ENCODE measurements around the gene IKBKE.

DNA sequence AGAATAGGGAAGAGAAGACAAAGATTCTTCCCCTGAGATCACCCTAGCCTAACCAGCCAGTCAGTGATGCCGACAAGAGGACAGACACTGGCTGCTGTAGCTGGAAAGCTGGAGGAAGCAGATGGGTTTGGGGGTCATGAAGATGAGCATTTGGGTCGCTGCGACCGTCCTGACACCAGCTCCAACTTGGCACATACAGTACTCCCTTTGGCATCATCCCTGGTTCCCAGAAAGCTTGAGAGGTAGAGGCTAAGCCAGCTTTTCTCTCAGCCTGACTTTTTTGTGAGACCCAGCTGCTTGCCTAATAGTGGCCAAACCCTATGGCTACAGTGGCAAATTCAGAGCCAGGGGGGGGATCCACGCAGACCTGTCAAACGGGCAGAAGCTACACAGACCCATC lies 43.0 kb upstream of the IKBKE start:
- TF ChIP-seq, protein P1, sequence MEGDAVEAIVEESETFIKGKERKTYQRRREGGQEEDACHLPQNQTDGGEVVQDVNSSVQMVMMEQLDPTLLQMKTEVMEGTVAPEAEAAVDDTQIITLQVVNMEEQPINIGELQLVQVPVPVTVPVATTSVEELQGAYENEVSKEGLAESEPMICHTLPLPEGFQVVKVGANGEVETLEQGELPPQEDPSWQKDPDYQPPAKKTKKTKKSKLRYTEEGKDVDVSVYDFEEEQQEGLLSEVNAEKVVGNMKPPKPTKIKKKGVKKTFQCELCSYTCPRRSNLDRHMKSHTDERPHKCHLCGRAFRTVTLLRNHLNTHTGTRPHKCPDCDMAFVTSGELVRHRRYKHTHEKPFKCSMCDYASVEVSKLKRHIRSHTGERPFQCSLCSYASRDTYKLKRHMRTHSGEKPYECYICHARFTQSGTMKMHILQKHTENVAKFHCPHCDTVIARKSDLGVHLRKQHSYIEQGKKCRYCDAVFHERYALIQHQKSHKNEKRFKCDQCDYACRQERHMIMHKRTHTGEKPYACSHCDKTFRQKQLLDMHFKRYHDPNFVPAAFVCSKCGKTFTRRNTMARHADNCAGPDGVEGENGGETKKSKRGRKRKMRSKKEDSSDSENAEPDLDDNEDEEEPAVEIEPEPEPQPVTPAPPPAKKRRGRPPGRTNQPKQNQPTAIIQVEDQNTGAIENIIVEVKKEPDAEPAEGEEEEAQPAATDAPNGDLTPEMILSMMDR (IDR thresholded peaks at IDR 0.05) = no peak
- no peak for TF ChIP-seq POLR2A (IDR thresholded peaks at IDR 0.05)

All from heart left ventricle (tissue), 13 donors.